KMS-11 (cell line): ENCODE results near the gene ERO1B.
"Not testable (repeated sequence)": the region's sequence is repeated elsewhere in the genome, so short reads cannot be mapped to it uniquely, and the experiment has no call there.

ENCODE experiments used
- H2AFZ ChIP-seq: fragments of 200-600 bp; sonication (generic); 2 replicates; pipeline ENCODE4 v1.6.1; 2016; ENCODE audit warnings: antibody characterized with exemption, mixed run types, low read depth
- H3K27ac ChIP-seq: fragments of 200-600 bp; sonication (generic); 2 replicates; pipeline ENCODE4 v1.6.1; 2016; ENCODE audit warnings: mild to moderate bottlenecking, mixed run types
- H3K27me3 ChIP-seq: fragments of 200-600 bp; sonication (generic); 2 replicates; pipeline ENCODE4 v1.6.1; 2017; ENCODE audit warnings: mild to moderate bottlenecking, low read depth, mixed run types, moderate library complexity; ENCODE audit not compliant: insufficient read depth
- H3K36me3 ChIP-seq: fragments of 200-600 bp; sonication (generic); 2 replicates; pipeline ENCODE4 v1.6.1; 2017; ENCODE audit warnings: mild to moderate bottlenecking, mixed run types; ENCODE audit not compliant: insufficient read depth
- H3K4me1 ChIP-seq: fragments of 200-600 bp; sonication (generic); 2 replicates; pipeline ENCODE4 v1.6.1; 2016; ENCODE audit warnings: mild to moderate bottlenecking, low read depth, mixed run types; ENCODE audit not compliant: poor library complexity, severe bottlenecking
- H3K4me2 ChIP-seq: fragments of 200-600 bp; sonication (generic); 2 replicates; pipeline ENCODE4 v1.7.0; 2016; ENCODE audit warnings: mild to moderate bottlenecking, mixed run types
- H3K4me3 ChIP-seq: fragments of 200-600 bp; sonication (generic); IDR thresholded peaks from 2 replicates; pipeline ENCODE4 v1.6.1; 2017; ENCODE audit warnings: low read depth, low read length, mixed read lengths; ENCODE audit not compliant: insufficient read depth
- H3K79me2 ChIP-seq: fragments of 200-600 bp; sonication (generic); 2 replicates; pipeline ENCODE4 v1.6.1; 2016; ENCODE audit warnings: low read depth, mixed run types; ENCODE audit not compliant: insufficient read depth
- H3K9ac ChIP-seq: fragments of 200-600 bp; sonication (generic); 2 replicates; pipeline ENCODE4 v1.6.1; 2016; ENCODE audit warnings: mild to moderate bottlenecking, mixed run types
- H4K20me1 ChIP-seq: fragments of 200-600 bp; sonication (generic); 2 replicates; pipeline ENCODE4 v1.6.1; 2016; ENCODE audit warnings: mild to moderate bottlenecking, mixed run types; ENCODE audit not compliant: insufficient read depth
- CTCF ChIP-seq: fragments of 200-600 bp; sonication (generic); conservative IDR thresholded peaks from 2 replicates; pipeline ENCODE4 v1.6.1; 2017; ENCODE audit warnings: low read depth, mild to moderate bottlenecking, antibody characterized with exemption, low read length, moderate library complexity, mixed read lengths

Gene ERO1B

GRCh38 chr1:236281654-236282424, at the start of gene ERO1B:
Gene ERO1B (minus strand): TSS chr1:236281958. CDS start chr1:236281783, 175 bp downstream.
- Histone ChIP-seq H3K4me1 (peaks cover 36% of the 10 kb centered on the region), H3K79me2 (no peaks in the 10 kb centered on the region), H2AFZ (peak within 1 kb of the TSS; percentile 98), H3K4me2 (peak within 1 kb of the TSS; percentile 67), H3K4me3 (peak within 1 kb of the TSS; percentile 98), H3K36me3 (no peaks in the 10 kb centered on the region), H3K9ac (peak within 1 kb of the TSS; percentile 91), H3K27me3 (no peaks in the 10 kb centered on the region), H3K27ac (peak within 1 kb of the TSS; percentile 45), H4K20me1 (no peaks in the 10 kb centered on the region)
- no peak for TF ChIP-seq CTCF

GRCh38 chr1:236331412-236331811, 49.7 kb upstream of the ERO1B start:
- H3K4me1 ChIP-seq, H3K27ac ChIP-seq: not testable (repeated sequence)

GRCh38 chr1:236326432-236326831, 44.7 kb upstream of the ERO1B start:
- no peak for TF ChIP-seq CTCF
- Histone ChIP-seq H3K27me3 (no peaks in the 10 kb centered on the region), H3K27ac (no peak overlapping the region), H3K36me3 (no peaks in the 10 kb centered on the region), H3K4me2 (no peak overlapping the region), H4K20me1 (no peaks in the 10 kb centered on the region), H3K79me2 (no peaks in the 10 kb centered on the region), H3K4me3 (no peak overlapping the region), H2AFZ (no peak overlapping the region), H3K9ac (no peak overlapping the region), H3K4me1 (no peaks in the 10 kb centered on the region)

More at GRCh38 chr1:236331412-236331811, 49.7 kb upstream of the ERO1B start:
- not testable (repeated sequence) for H3K9ac ChIP-seq, H3K27me3 ChIP-seq, H3K36me3 ChIP-seq, H3K79me2 ChIP-seq, H4K20me1 ChIP-seq, H3K4me3 ChIP-seq, H2AFZ ChIP-seq, H3K4me2 ChIP-seq

GRCh38 chr1:236325567-236325966, 43.8 kb upstream of the ERO1B start:
- Histone ChIP-seq H3K79me2 (no peaks in the 10 kb centered on the region), H3K4me1 (no peaks in the 10 kb centered on the region), H2AFZ (no peak overlapping the region), H3K27ac (no peak overlapping the region), H3K36me3 (no peaks in the 10 kb centered on the region), H3K4me3 (no peak overlapping the region), H4K20me1 (no peaks in the 10 kb centered on the region), H3K9ac (no peak overlapping the region), H3K27me3 (no peaks in the 10 kb centered on the region), H3K4me2 (no peak overlapping the region)
- no peak for TF ChIP-seq CTCF

GRCh38 chr1:236323819-236324411, 42.2 kb upstream of the ERO1B start:
- no peak overlapping the region for H2AFZ ChIP-seq
- H3K27ac ChIP-seq = no peak overlapping the region

More at GRCh38 chr1:236323819-236324411, 42.2 kb upstream of the ERO1B start:
- H3K4me3 ChIP-seq = no peak overlapping the region
- no peaks in the 10 kb centered on the region for H3K4me1 ChIP-seq
- H3K36me3 ChIP-seq = no peaks in the 10 kb centered on the region
- H3K79me2 ChIP-seq = no peaks in the 10 kb centered on the region
- no peaks in the 10 kb centered on the region for H3K27me3 ChIP-seq
- no peaks in the 10 kb centered on the region for H4K20me1 ChIP-seq
- no peak for TF ChIP-seq CTCF
- no peak overlapping the region for H3K9ac ChIP-seq
- H3K4me2 ChIP-seq = no peak overlapping the region
